ENCODE results near the gene TFAP2A.

The TFAP2A gene

GRCh38 chr6:10399451-10399850, 15.4 kb downstream of the TFAP2A start:
- no peak for DNase-seq (ENCODE audit: low read depth)

- no peak for DNase-seq (ENCODE audit: low read depth)
Observed at GRCh38 chr6:10398446-10399218, 16.2 kb downstream of the TFAP2A start.

- no peak for DNase-seq (ENCODE audit: low read depth)
Observed at GRCh38 chr6:10397756-10398445, 17.0 kb downstream of the TFAP2A start.

- no peak for DNase-seq (ENCODE audit: low read depth)
Observed at GRCh38 chr6:10396785-10397184, 18.1 kb downstream of the TFAP2A start.

- no peak for DNase-seq (ENCODE audit: low read depth)
Observed at GRCh38 chr6:10395704-10396546, 18.9 kb downstream of the TFAP2A start.

GRCh38 chr6:10395171-10395703, 19.6 kb downstream of the TFAP2A start:
- no peak for DNase-seq (ENCODE audit: low read depth)

- no peak for DNase-seq (ENCODE audit: low read depth)
Observed at GRCh38 chr6:10393544-10394225, 21.2 kb downstream of the TFAP2A start.

- DNase-seq (ENCODE audit: low read depth): no peak
Observed at GRCh38 chr6:10391799-10392198, 23.1 kb downstream of the TFAP2A start.

- no peak for DNase-seq (ENCODE audit: low read depth)
Observed at GRCh38 chr6:10391299-10391630, 23.6 kb downstream of the TFAP2A start.

- no peak for DNase-seq (ENCODE audit: low read depth)
Observed at GRCh38 chr6:10390495-10391298, 24.2 kb downstream of the TFAP2A start.

GRCh38 chr6:10389739-10390494, 25.0 kb downstream of the TFAP2A start:
- no peak for DNase-seq (ENCODE audit: low read depth)

- no peak for DNase-seq (ENCODE audit: low read depth)
Observed at GRCh38 chr6:10386756-10387654, 27.9 kb downstream of the TFAP2A start.

- no peak for DNase-seq (ENCODE audit: low read depth)
Observed at GRCh38 chr6:10386220-10386619, 28.7 kb downstream of the TFAP2A start.

- no peak for DNase-seq (ENCODE audit: low read depth)
Observed at GRCh38 chr6:10385524-10386132, 29.2 kb downstream of the TFAP2A start.

- no peak for DNase-seq (ENCODE audit: low read depth)
Observed at GRCh38 chr6:10384610-10385523, 30.0 kb downstream of the TFAP2A start.

- DNase-seq (ENCODE audit: low read depth): no peak
Observed at GRCh38 chr6:10384091-10384609, 30.7 kb downstream of the TFAP2A start.

GRCh38 chr6:10383331-10384090, 31.4 kb downstream of the TFAP2A start:
- DNase-seq (ENCODE audit: low read depth): no peak
